CD4-positive, alpha-beta memory T cell (primary cell): ENCODE data around the gene SLCO3A1. TPM values are rescaled to one million over a fixed set of nuclear protein-coding genes. Genes with fewer than 3 reads are reported as not detected.
"Not testable (repeated sequence)": the region's sequence is repeated elsewhere in the genome, so short reads cannot be mapped to it uniquely, and the experiment has no call there.

ENCODE experiments used
- CTCF ChIA-PET: fragments of 350-600 bp; sonication (Branson Sonifier 250); formaldehyde crosslinking; loops from one replicate; lab custom pipeline; 2021; ENCODE audit warnings: inconsistent platforms; ENCODE audit not compliant: partially characterized antibody; lab: Charles Lee
- POLR2A ChIA-PET: fragments of 350-600 bp; sonication (Branson Sonifier 250); formaldehyde crosslinking; loops from one replicate; lab custom pipeline; 2021; ENCODE audit not compliant: partially characterized antibody; lab: Charles Lee
- DNase-seq, 5 donors: peaks; one replicate each; pipeline versions ENCODE4 v3.0.0 to v3.0.0-alpha.2; 2020 to 2022; ENCODE audit warnings: mixed read lengths in 1 of 5
- H3K27ac ChIP-seq: one replicate; pipeline ENCODE4 v1.7.0; 2013; ENCODE audit warnings: low read depth, low read length
- H3K27me3 ChIP-seq: 2 replicates; pipeline ENCODE4 v1.7.0; 2013; ENCODE audit warnings: mild to moderate bottlenecking, low read length, moderate library complexity; ENCODE audit not compliant: insufficient read depth
- H3K36me3 ChIP-seq: 2 replicates; pipeline ENCODE4 v1.7.0; 2013; ENCODE audit warnings: mild to moderate bottlenecking, low read length, moderate library complexity; ENCODE audit not compliant: insufficient read depth
- H3K4me1 ChIP-seq: 2 replicates; pipeline ENCODE4 v1.7.0; 2013; ENCODE audit warnings: mild to moderate bottlenecking, low read length, moderate library complexity; ENCODE audit not compliant: insufficient read depth
- H3K4me3 ChIP-seq, 2 donors: one replicate each; pipeline ENCODE4 v1.7.0; 2013; ENCODE audit warnings: low read length in 2 of 2, mild to moderate bottlenecking in 1 of 2
- H3K9me3 ChIP-seq, 2 donors: one replicate each; pipeline ENCODE4 v1.7.0; 2013; ENCODE audit warnings: low read length in 2 of 2, control low read depth in 1 of 2; ENCODE audit not compliant: control insufficient read depth in 1 of 2
- H3K27ac Mint-ChIP-seq, 7 donors: one replicate each; pipeline ENCODE4 v1.8.0; 2020 to 2021; ENCODE audit warnings: mixed read lengths in 7 of 7, mild to moderate bottlenecking in 6 of 7, inconsistent platforms in 3 of 7, moderate library complexity in 3 of 7
- H3K27me3 Mint-ChIP-seq, 2 donors: one replicate each; pipeline ENCODE4 v1.8.0; 2020 to 2021; ENCODE audit warnings: mixed read lengths in 2 of 2
- H3K36me3 Mint-ChIP-seq, 2 donors: one replicate each; pipeline ENCODE4 v1.8.0; 2020 to 2021; ENCODE audit warnings: mixed read lengths in 2 of 2, inconsistent platforms in 1 of 2, mild to moderate bottlenecking in 1 of 2
- H3K4me1 Mint-ChIP-seq, 4 donors: one replicate each; pipeline ENCODE4 v1.8.0; 2020 to 2021; ENCODE audit warnings: mixed read lengths in 4 of 4, mild to moderate bottlenecking in 1 of 4
- H3K4me3 Mint-ChIP-seq, 8 donors: one replicate each; pipeline ENCODE4 v1.8.0; 2020 to 2021; ENCODE audit warnings: mixed read lengths in 8 of 8, mild to moderate bottlenecking in 7 of 8, moderate library complexity in 6 of 8, inconsistent platforms in 3 of 8
- H3K9me3 Mint-ChIP-seq, 8 donors: one replicate each; pipeline ENCODE4 v1.8.0; 2020 to 2021; ENCODE audit warnings: mixed read lengths in 8 of 8, mild to moderate bottlenecking in 5 of 8, inconsistent platforms in 3 of 8, moderate library complexity in 1 of 8
- intact Hi-C: fragments of 100-400 bp; cut with micrococcal nuclease; formaldehyde crosslinking; loops from one replicate; pipeline ENCODE4 v1.15.1; 2023
- polyA plus RNA-seq, 2 donors: library from polyadenylated mRNA; unstranded; fragments of 300-500 nt; fragmentation: Illumina TruSeq; gene quantifications; one replicate each; pipeline ENCODE4 v1.2.3, GENCODE V29; 2021
- total RNA-seq, 2 experiments: library from RNA; stranded (reverse); gene quantifications; one replicate each; pipeline ENCODE4 v1.2.3, GENCODE V29; 2021

The SLCO3A1 gene
- total and polyA plus RNA-seq, 4 experiments from 2014 or later: 30.9 to 61.3 (median 31.9) TPM

DNA sequence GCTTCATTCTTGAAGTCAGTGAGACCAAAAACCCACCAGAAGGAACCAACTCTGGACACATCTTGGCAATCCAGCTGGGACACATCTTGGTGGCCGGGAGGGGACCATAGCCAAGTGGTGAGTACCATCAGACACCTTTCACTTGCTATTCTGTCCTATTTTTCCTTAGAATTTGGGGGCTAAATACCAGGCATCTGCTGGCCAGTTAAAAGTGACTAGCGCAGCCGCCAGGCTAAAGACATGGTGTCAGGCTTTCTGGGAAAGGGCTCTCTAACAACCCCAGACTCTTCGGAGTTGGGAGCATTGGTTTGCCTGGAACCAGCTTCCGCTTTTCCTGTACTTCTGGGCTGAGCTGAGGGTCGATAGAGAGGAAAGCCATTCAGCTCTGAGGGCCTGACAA lies 354.1 kb downstream of the SLCO3A1 start:
- peaks cover 0 to 12% (median 5%) of the 10 kb centered on the region in 8 donors for H3K9me3 Mint-ChIP-seq
- peaks cover 24 to 38% of the 10 kb centered on the region in 2 donors for H3K27me3 Mint-ChIP-seq
- H3K27ac Mint-ChIP-seq, intact Hi-C loops, H3K4me1 ChIP-seq, H3K36me3 Mint-ChIP-seq, CTCF ChIA-PET, H3K4me3 Mint-ChIP-seq, H3K36me3 ChIP-seq, H3K9me3 ChIP-seq, H3K27ac ChIP-seq, H3K4me3 ChIP-seq, H3K27me3 ChIP-seq, POLR2A ChIA-PET, H3K4me1 Mint-ChIP-seq, DNase-seq: not testable (repeated sequence)
